Measurements from ENCODE around the gene DNAAF9.

GRCh38 chr20:3404402-3404801 is 3.1 kb downstream of the DNAAF9 start:
- TF ChIP-seq CTCF (IDR thresholded peaks at IDR 0.05) (no peak), EZH2phosphoT487 (IDR thresholded peaks at IDR 0.05) (no peak)

All from neural progenitor cell (in vitro differentiated cells).